Esophagus muscularis mucosa (tissue), 4 donors: ENCODE measurements around the gene ETV6.

ENCODE experiments used
- CTCF ChIP-seq, 3 experiments: fragments of 200-600 bp in 2 of 3; fragments of 450-650 bp in 1 of 3; sonication (generic) in 2 of 3; IDR thresholded peaks; one replicate each; pipeline ENCODE4 v1.5.1; 2017 to 2019; ENCODE audit warnings: antibody characterized with exemption in 3 of 3, mild to moderate bottlenecking in 2 of 3, moderate library complexity in 1 of 3
- EP300 ChIP-seq: sonication (generic); formaldehyde crosslinking; IDR thresholded peaks from one replicate; pipeline ENCODE4 v1.6.1; 2017; ENCODE audit warnings: antibody characterized with exemption
- POLR2A ChIP-seq: fragments of 450-650 bp; IDR thresholded peaks from one replicate; pipeline ENCODE4 v1.6.1; 2017; ENCODE audit warnings: antibody characterized with exemption, moderate library complexity, mild to moderate bottlenecking, low read depth
- POLR2AphosphoS5 ChIP-seq, 2 donors: sonication (generic); formaldehyde crosslinking; IDR thresholded peaks; one replicate each; pipeline ENCODE4 v1.6.1; 2017; ENCODE audit warnings: antibody characterized with exemption in 2 of 2

DNA sequence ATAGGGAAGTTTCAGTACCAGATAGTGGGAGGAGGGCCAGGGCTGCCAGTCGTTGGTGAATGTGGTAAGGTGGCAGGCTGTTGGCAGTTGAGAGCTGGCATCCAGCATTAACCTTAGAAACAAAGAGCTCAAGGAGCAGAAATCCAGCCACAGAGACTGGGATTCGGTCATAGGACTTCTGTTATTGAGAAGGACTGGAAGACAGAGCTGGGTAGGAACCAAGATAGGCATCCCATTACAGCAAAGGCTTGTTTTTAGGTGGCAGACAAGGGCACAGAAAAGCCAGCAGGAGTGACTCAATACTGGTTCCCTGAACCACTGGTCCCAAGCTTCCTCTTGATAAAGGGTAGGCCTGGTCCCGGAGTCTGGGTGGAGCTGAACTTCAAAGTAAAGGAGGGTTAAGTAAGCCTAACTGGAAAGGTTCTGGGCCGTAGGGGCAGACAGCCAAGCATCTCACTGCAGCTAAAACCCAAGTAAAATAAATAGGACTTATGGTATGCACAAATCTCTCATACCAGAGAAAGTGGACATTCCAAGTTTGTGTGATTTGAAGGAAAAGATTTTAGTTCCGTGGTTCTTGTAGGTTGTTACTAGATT, 147.9 kb downstream of the ETV6 start:
- no peak for TF ChIP-seq CTCF (IDR thresholded peaks at IDR 0.05)
- TF ChIP-seq POLR2A, result no peak
- TF ChIP-seq POLR2AphosphoS5 (IDR thresholded peaks at IDR 0.05), result peak in 1 of 2 donors; percentile 33
- no peak for TF ChIP-seq EP300
